Measurements from ENCODE around the gene ACHE.

The ACHE gene

GRCh38 chr7:100886936-100887515 is 8.7 kb downstream of the ACHE start:
- H3K4me3 ChIP-seq (ENCODE audit: low read length): no peak overlapping the region
- no peak for TF ChIP-seq CTCF (IDR thresholded peaks at IDR 0.05; ENCODE audit: insufficient read depth, low read depth, low read length, missing control alignments)
- DNase-seq (ENCODE audit: low read depth): no peak

- no peak for DNase-seq (ENCODE audit: low read depth)
- no peak for TF ChIP-seq CTCF (IDR thresholded peaks at IDR 0.05; ENCODE audit: insufficient read depth, low read depth, low read length, missing control alignments)
- H3K4me3 ChIP-seq (ENCODE audit: low read length): no peak overlapping the region
These were observed 9.3 kb downstream of the ACHE start for GRCh38 chr7:100886142-100886935.

- TF ChIP-seq CTCF (IDR thresholded peaks at IDR 0.05; ENCODE audit: insufficient read depth, low read depth, low read length, missing control alignments): no peak
- no peak overlapping the region for H3K4me3 ChIP-seq (ENCODE audit: low read length)
- DNase-seq (ENCODE audit: low read depth): no peak
These were observed 10.1 kb downstream of the ACHE start for GRCh38 chr7:100885440-100886141.

- no peak for TF ChIP-seq CTCF (IDR thresholded peaks at IDR 0.05; ENCODE audit: insufficient read depth, low read depth, low read length, missing control alignments)
- no peak overlapping the region for H3K4me3 ChIP-seq (ENCODE audit: low read length)
- DNase-seq (ENCODE audit: low read depth): no peak
These were observed 10.8 kb downstream of the ACHE start for GRCh38 chr7:100884736-100885439.

GRCh38 chr7:100882785-100883526 is 12.7 kb downstream of the ACHE start:
- DNase-seq (ENCODE audit: low read depth): no peak
- TF ChIP-seq CTCF (IDR thresholded peaks at IDR 0.05; ENCODE audit: insufficient read depth, low read depth, low read length, missing control alignments): no peak
- H3K4me3 ChIP-seq (ENCODE audit: low read length): no peak overlapping the region

GRCh38 chr7:100882201-100882600 is 13.5 kb downstream of the ACHE start:
- TF ChIP-seq CTCF (IDR thresholded peaks at IDR 0.05; ENCODE audit: insufficient read depth, low read depth, low read length, missing control alignments): no peak
- H3K4me3 ChIP-seq (ENCODE audit: low read length): no peak overlapping the region
- no peak for DNase-seq (ENCODE audit: low read depth)
